Mucosa of stomach (tissue), 1 donor: ENCODE results near the gene NSMCE3.
"Not testable (repeated sequence)": the region's sequence is repeated elsewhere in the genome, so short reads cannot be mapped to it uniquely, and the experiment has no call there.

Experiments
- H3K27me3 ChIP-seq: one replicate; pipeline ENCODE4 v1.7.0; 2013; ENCODE audit warnings: mild to moderate bottlenecking, low read length; ENCODE audit not compliant: control insufficient read depth, insufficient read depth
- H3K36me3 ChIP-seq: one replicate; pipeline ENCODE4 v1.7.0; 2013; ENCODE audit warnings: low read length; ENCODE audit not compliant: control insufficient read depth, insufficient read depth
- H3K4me1 ChIP-seq: one replicate; pipeline ENCODE4 v1.7.0; 2013; ENCODE audit warnings: mild to moderate bottlenecking, low read length; ENCODE audit not compliant: control insufficient read depth, insufficient read depth
- H3K4me3 ChIP-seq: one replicate; pipeline ENCODE4 v1.7.0; 2013; ENCODE audit warnings: low read length
- H3K9ac ChIP-seq: one replicate; pipeline ENCODE4 v1.7.0; 2013; ENCODE audit warnings: mild to moderate bottlenecking, low read length, moderate library complexity
- H3K9me3 ChIP-seq: one replicate; pipeline ENCODE4 v1.7.0; 2013; ENCODE audit warnings: mild to moderate bottlenecking, low read length, moderate library complexity; ENCODE audit not compliant: control insufficient read depth
- donor health status: Pancreatic carcinoma.

Gene NSMCE3

GRCh38 chr15:29226436-29227208 lies 43.0 kb downstream of the NSMCE3 start:
- H3K4me3 ChIP-seq, result no peak overlapping the region
- H3K36me3 ChIP-seq, result no peaks in the 10 kb centered on the region
- H3K4me1 ChIP-seq, result no peaks in the 10 kb centered on the region
- H3K9ac ChIP-seq, result no peak overlapping the region
- no peaks in the 10 kb centered on the region for H3K27me3 ChIP-seq
- H3K9me3 ChIP-seq, result no peaks in the 10 kb centered on the region

GRCh38 chr15:29225534-29226234 lies 43.9 kb downstream of the NSMCE3 start:
- H3K36me3 ChIP-seq, result no peaks in the 10 kb centered on the region
- no peaks in the 10 kb centered on the region for H3K27me3 ChIP-seq
- H3K4me1 ChIP-seq, result no peaks in the 10 kb centered on the region
- H3K9ac ChIP-seq, result no peak overlapping the region
- no peak overlapping the region for H3K4me3 ChIP-seq
- H3K9me3 ChIP-seq, result no peaks in the 10 kb centered on the region

- not testable (repeated sequence) for H3K27me3 ChIP-seq, H3K36me3 ChIP-seq, H3K9me3 ChIP-seq, H3K4me3 ChIP-seq, H3K9ac ChIP-seq, H3K4me1 ChIP-seq
These were observed 44.6 kb downstream of the NSMCE3 start for GRCh38 chr15:29224987-29225363.

- not testable (repeated sequence) for H3K9me3 ChIP-seq, H3K4me3 ChIP-seq, H3K36me3 ChIP-seq, H3K27me3 ChIP-seq, H3K4me1 ChIP-seq, H3K9ac ChIP-seq
These were observed 45.2 kb downstream of the NSMCE3 start for GRCh38 chr15:29224235-29224986.

- Histone ChIP-seq H3K9ac (no peak overlapping the region), H3K27me3 (no peaks in the 10 kb centered on the region), H3K4me3 (no peak overlapping the region), H3K4me1 (no peaks in the 10 kb centered on the region), H3K36me3 (no peaks in the 10 kb centered on the region), H3K9me3 (no peaks in the 10 kb centered on the region)
These were observed 46.0 kb downstream of the NSMCE3 start for GRCh38 chr15:29223640-29224039.

- H3K36me3 ChIP-seq, result no peaks in the 10 kb centered on the region
- no peak overlapping the region for H3K9ac ChIP-seq
- H3K4me3 ChIP-seq, result no peak overlapping the region
- no peaks in the 10 kb centered on the region for H3K9me3 ChIP-seq
- no peaks in the 10 kb centered on the region for H3K4me1 ChIP-seq
- H3K27me3 ChIP-seq, result no peaks in the 10 kb centered on the region
These were observed 47.3 kb downstream of the NSMCE3 start for GRCh38 chr15:29222129-29222853.

- Histone ChIP-seq H3K9ac (no peak overlapping the region), H3K4me3 (no peak overlapping the region), H3K36me3 (no peaks in the 10 kb centered on the region), H3K27me3 (no peaks in the 10 kb centered on the region), H3K9me3 (no peaks in the 10 kb centered on the region), H3K4me1 (no peaks in the 10 kb centered on the region)
These were observed 48.8 kb downstream of the NSMCE3 start for GRCh38 chr15:29220852-29221251.

GRCh38 chr15:29216955-29217354 lies 52.7 kb downstream of the NSMCE3 start:
- Histone ChIP-seq H3K27me3 (no peaks in the 10 kb centered on the region), H3K9me3 (no peaks in the 10 kb centered on the region), H3K36me3 (no peaks in the 10 kb centered on the region), H3K4me3 (no peak overlapping the region), H3K9ac (no peak overlapping the region), H3K4me1 (no peaks in the 10 kb centered on the region)
